Measurements from ENCODE around the gene TAF1C.
"Not testable (repeated sequence)": the region's sequence is repeated elsewhere in the genome, so short reads cannot be mapped to it uniquely, and the experiment has no call there.

Gene TAF1C

DNA sequence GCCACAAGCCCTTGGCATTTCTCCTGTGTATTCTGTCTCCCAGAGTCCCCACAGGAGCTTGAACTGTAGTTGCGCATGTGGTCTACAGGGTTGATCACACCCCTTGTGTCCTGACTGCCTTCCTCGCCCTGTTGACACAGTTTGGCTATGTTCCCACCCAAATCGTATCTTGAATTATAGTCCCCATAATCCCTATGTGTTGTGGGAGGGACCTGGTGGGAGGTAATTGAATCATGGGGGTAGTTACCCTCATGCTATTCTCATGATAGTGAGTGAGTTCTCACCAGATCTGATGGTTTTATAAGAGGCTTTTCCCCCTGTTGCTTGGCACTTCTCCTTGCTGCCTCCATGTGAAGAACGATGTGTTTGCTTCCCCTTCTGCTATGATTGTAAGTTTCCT, 25.3 kb upstream of the TAF1C start:
- DNase-seq (ENCODE audit: low spot score) = no peak

DNA sequence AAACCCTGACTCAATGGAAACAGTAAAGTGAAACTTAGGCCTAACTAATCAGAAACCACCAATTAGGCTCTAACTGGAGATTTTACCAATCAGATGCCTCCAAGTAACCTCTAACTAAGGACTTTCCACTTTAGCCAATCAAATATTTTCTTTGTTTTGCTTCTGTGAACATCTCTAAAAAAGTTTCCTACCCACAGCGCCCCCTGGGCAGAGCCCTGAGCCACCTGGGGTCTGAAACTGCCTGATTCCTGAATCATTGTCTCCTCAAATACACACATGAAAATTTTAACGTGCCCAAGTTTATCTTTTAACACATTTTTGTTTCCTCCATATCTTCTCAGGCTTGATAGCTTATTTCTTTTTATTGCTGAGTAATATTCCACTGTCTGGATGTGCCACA, 23.1 kb upstream of the TAF1C start:
- DNase-seq (ENCODE audit: low spot score) = no peak

DNA sequence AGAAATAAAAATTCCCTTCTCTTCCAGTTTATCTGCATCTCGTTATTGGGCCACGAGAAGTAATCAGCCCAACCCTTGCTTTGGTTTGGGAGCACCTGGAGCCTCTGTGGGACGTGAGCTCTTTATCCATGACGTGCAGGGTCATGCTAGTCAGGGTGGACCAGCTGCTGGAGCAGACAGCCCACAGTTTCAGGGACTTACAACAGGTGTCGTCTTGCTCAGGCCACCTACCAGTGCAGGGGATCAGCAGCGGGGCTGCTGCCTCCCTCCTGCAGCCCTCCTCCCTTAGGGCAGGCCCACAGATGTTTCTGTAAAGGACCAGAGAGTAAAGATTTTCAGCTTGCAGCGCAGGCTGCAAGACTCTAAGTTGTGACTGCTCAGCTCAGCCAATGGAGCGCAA, 21.0 kb upstream of the TAF1C start:
- DNase-seq (ENCODE audit: low spot score) = no peak

- no peak for DNase-seq (ENCODE audit: low spot score)
Observed at GRCh38 chr16:84207251-84207650, 20.4 kb upstream of the TAF1C start.

DNA sequence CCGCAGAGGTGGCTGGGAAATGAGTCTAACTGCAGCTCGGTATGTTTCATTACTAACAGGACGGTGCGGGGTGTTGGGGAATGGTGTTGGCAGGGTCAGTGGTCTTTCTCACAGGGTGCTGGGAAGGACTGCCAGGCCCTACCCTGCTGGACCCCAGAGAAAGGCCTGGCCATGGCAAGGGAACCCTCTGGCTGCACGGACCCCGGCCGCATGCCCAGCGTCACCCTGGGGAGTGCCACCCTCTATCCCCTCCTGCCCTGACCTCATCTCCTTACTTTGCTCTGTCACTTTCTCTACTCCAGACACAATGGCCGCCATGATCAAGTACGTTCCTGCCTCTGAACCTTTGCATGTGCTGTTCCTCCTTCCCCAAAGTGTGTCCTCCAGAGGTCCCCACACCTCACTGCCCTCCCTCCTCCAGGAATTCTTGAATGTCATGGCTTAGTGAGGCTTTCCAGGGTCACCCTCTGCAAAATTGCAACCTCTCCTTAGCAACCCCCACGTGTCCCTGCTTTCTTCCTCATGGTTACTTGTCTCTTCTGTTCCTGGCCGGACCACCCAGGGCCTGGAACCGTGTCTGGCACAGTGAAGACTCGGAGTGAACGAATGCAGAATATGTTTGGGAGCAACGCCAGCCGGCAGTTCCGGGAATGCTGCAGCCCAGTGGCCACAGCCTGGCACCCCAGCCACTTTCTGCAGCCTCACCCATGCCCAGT, 19.3 kb upstream of the TAF1C start:
- DNase-seq (ENCODE audit: low spot score) = no peak

DNA sequence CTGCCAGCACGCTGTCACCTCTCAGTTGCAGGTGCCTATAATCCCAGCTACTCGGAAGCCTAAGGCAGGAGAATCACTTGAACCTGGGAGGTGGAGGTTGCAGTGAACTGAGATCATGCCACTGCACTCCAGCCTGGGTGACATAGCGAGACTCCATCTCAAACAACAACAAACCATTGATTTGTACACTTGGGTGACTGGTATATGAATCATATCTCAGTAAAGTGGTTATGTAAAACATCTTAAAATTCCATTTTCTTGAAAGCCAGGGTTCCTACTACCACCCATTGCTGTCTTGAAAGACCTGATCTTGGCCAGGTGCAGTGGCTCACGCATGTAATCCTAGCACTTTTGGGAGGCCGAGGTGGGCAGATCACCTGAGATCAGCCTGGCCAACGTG, 18.3 kb upstream of the TAF1C start:
- not testable (repeated sequence) for DNase-seq (ENCODE audit: low spot score)

DNA sequence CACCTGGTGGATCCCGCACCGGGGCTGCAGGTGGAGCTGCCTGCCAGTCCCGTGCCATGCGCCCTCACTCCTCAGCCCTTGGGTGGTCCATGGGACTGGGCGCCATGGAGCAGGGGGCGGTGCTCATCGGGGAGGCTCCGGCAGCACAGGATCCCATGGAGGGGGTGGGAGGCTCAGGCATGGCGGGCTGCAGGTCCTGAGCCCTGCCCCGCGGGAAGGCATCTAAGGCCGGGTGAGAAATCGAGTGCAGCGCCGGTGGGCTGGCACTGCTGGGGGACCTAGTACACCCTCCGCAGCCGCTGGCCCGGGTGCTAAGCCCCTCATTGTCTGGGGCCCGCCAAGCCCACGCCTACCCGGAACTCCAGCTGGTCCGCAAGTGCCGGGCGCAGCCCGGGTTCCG, 17.7 kb upstream of the TAF1C start:
- not testable (repeated sequence) for DNase-seq (ENCODE audit: low spot score)

GRCh38 chr16:84199861-84200260, 13.0 kb upstream of the TAF1C start:
- DNase-seq (ENCODE audit: low spot score) = peak; percentile 61

- no peak for DNase-seq (ENCODE audit: low spot score)
Observed at GRCh38 chr16:84199097-84199496, 12.2 kb upstream of the TAF1C start.

- no peak for DNase-seq (ENCODE audit: low spot score)
Observed at GRCh38 chr16:84198401-84198800, 11.5 kb upstream of the TAF1C start.

DNA sequence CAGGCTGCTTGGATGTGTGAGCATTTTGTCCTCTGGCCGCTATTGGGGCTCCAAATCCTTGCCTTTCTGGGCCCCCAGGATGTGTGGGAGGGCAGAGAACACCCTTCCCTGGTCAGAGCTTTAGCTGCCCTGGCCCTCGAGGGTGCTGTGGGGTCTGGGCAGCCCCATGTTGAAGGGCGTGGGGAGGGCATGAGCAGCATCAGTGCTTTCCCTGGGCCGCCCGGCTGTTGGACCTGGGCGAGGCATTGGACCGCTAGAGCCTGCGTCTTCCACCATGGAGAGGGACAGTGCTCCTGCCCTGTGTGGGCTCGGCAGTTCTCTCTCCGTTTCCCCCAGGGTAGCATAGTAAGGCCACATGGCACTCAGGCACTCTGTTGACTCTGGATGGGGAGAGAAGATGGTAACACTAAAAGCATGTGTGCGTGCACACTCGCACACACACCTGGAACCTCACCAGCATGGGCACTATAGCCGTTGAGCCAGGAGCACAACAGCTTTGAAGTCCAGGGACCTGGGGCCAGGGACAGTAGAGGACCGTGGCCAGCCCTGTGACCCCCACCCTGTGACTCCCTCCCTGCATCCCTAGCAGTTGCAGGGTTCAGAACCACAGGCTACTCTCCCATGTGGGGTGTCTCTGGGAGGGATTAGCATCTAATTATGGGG, 10.7 kb upstream of the TAF1C start:
- DNase-seq (ENCODE audit: low spot score) = no peak

- DNase-seq (ENCODE audit: low spot score) = no peak
Observed at GRCh38 chr16:84196727-84197394, 10.0 kb upstream of the TAF1C start.

DNA sequence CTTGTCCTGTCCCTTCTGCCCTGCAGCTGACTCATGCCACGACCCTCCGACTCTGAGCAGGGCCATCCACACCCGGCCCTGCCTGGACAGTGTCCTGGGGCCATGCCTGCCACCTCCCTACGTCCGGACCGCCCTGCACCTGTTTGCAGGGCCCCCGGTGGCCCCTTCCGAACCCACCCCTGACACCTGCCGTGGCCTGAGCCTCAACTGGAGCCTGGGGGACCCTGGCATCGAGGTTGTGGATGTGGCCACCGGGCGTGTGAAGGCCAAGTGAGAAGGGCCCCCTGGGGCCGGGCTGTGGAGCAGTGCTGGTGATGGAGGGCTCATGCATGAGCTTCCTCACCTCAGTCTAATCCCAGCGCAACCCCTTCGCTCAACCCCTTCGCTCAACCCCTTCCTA, 9.2 kb upstream of the TAF1C start:
- DNase-seq (ENCODE audit: low spot score) = no peak

- no peak for DNase-seq (ENCODE audit: low spot score)
Observed at GRCh38 chr16:84195201-84196093, 8.6 kb upstream of the TAF1C start.

DNA sequence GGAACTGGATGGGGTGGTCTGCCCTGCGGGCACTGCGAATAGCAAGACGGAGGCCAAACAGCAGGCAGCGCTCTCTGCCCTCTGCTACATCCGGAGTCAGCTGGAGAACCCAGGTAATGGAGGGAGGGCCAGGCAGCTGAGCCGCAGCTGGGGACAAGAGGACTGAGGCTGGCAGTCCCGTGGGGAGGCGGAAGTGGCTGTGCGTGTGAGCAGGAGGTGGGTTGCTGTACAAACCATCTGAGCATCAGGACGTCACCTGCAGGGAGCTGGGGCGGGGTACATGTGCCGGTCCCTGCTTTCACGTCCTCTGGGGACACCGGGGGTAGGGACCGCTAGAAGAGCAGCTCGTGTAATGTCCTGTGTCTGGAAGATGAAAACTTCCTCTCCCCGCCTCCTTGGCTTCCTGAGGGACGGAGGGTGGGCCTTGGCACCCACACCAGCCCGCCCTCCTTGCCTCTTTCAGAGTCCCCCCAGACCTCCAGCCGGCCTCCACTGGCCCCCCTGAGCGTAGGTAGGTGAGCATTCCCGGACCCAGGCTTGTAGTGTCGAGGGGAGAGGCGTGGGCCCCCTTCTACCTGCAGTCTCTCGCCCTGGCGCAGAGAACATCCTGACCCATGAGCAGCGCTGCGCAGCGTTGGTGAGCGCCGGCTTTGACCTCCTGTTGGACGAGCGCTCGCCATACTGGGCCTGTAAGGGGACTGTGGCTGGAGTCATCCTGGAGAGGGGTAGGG, 7.8 kb upstream of the TAF1C start:
- no peak for DNase-seq (ENCODE audit: low spot score)

DNA sequence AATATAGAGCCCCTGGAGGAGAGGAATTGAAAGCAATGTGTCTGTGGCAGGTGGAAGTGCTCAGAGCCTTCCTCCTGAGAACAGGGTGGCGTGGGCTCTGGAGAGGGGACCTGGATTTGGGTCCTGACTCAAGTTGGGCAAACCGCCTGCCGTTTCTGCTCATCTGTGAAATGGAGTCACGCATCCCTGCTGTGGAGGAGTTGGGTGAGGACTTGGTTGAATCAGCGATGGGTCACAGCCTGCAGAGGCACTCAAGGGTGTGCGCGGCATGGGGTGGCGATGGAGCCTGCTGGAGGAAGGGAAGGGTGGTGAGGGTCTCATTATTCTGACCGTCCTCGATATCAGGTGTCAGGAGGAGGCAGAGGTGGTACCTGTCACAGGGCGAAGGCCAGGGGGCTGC, 7.2 kb upstream of the TAF1C start:
- DNase-seq (ENCODE audit: low spot score) = no peak

DNA sequence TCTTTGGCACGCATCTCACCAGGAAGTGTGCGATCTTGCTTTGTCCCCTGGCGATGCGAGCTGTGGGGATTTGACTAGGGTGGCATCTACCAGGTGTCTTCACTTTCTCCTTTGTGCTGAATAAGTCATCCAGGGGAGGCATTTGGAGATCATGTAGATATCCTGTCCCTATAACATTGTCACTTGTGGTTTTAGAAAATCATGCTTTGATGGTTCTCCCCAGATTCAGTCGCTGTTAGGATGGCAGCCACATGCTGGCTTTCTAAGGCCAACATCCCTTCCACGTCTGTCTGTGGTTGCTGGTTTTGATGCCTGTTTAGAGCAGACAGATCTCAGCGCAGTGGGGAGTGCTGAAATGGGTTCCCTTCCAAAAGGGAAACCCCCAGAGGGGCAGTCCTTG, 6.6 kb upstream of the TAF1C start:
- DNase-seq (ENCODE audit: low spot score) = no peak

GRCh38 chr16:84191466-84191865, 4.6 kb upstream of the TAF1C start:
- no peak for DNase-seq (ENCODE audit: low spot score)

- no peak for DNase-seq (ENCODE audit: low spot score)
Observed at GRCh38 chr16:84190731-84191388, 4.0 kb upstream of the TAF1C start, which contains the start of gene ADAD2. Gene ADAD2, plus strand, starts transcription at chr16:84191157. Its CDS starts 74 bp downstream, at chr16:84191231.

DNA sequence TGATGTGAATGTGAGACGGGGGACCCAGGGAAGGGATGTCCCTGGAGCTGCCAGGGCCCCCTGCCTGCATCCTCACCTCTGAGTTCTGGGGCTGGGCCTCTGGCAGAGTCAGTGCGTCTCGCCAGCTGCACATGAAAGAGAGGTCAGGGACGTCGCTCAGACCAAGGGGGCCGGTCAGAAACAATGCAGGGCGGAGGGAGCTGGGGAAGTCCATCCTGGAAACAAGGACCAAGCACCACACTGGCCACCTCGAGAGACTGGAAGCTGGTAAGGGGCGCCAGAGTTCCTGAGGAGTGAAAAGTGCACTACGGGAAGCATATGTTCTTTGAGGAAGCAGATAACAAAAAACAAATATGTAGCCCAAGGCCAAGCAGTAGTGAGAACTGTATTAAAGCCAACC, 2.1 kb downstream of the TAF1C start:
- DNase-seq (ENCODE audit: low spot score) = no peak
